ENCODE results near the gene HSPE1. TPM values are rescaled to one million over a fixed set of nuclear protein-coding genes. Genes with fewer than 3 reads are reported as not detected.

HSPE1 gene
- polyA plus RNA-seq, 2 of the 4 experiments (the other 2 are of a cell fraction), result 468 to 1,198 TPM

DNA sequence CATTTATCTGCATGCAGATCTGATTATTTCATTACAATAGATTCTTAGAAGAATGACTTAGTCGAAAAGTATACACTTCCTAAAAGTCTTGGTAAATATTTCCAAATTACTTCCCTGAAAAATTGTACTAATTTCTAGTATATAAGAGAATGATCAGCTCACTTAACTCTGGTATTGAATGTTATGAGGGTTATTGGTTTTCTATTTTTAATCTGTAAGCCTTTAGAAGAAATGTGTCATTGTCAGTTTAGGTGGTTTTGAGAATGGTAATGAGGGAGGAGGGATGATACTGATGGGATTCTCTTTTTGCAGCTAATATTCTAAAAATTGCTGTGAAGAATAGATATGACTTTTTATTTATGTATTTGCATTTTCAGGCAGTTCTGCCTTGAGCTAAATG is 39.6 kb downstream of the HSPE1 start:
- H3K4me2 ChIP-seq, result no peak overlapping the region
- ATAC-seq (no peak), DNase-seq (ENCODE audit: low read depth in 1 of 2, low spot score in 1 of 2) (no peak), FAIRE-seq (no peak)
- ChIA-PET CTCF (interaction anchor here (1.4 kb wide), 1 partner anchor 60 kb away, joined by 4 read pairs; no protein-coding TSS in a partner anchor), POLR2A (no interaction called here)
- TF ChIP-seq CBX2 (IDR thresholded peaks at IDR 0.05; ENCODE audit: borderline replicate concordance, low read depth) (no peak), RCOR1 (IDR thresholded peaks at IDR 0.05; ENCODE audit: low read depth, low read length) (no peak), RARB (CRISPR knock-in tag; IDR thresholded peaks at IDR 0.05) (no peak), RAD21 (conservative IDR thresholded peaks at IDR 0.05 in 1 of 2, IDR thresholded peaks at IDR 0.05 in 1 of 2) (no peak), TFCP2L1 (CRISPR knock-in tag; IDR thresholded peaks at IDR 0.05) (no peak)
- TF ChIP-seq, protein P1, sequence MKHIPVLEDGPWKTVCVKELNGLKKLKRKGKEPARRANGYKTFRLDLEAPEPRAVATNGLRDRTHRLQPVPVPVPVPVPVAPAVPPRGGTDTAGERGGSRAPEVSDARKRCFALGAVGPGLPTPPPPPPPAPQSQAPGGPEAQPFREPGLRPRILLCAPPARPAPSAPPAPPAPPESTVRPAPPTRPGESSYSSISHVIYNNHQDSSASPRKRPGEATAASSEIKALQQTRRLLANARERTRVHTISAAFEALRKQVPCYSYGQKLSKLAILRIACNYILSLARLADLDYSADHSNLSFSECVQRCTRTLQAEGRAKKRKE (CRISPR knock-in tag; IDR thresholded peaks at IDR 0.05; ENCODE audit: low read depth), result no peak
- no peak overlapping the region for H3K27ac ChIP-seq
- no peak overlapping the region for H3K4me3 ChIP-seq
- H3K4me1 ChIP-seq, result no peaks in the 10 kb centered on the region
- no peaks in the 10 kb centered on the region for H3K9me3 ChIP-seq
- 82% methylated on average over 1 of the region's 1 CpG for WGBS (ENCODE audit: missing lambda C conversion rate)

DNA sequence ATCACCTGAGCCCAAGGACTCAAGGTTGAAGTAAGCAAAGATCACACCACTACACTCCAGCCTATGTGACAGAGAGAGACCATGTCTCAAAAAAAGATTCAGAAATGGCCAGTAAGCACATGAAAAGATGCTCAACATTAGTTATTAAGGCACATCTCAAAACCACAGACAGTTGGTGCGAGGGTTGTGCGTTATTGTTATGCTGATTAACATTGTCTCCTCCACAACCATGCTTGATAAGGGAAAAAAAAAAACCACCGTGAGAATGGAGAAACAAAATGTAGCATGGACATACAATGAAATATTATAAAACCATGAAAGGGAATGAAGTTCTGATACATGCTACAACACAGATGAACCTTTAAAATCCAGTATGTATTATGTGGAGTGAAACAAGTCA is 43.0 kb downstream of the HSPE1 start:
- TF ChIP-seq RAD21 (conservative IDR thresholded peaks at IDR 0.05 in 1 of 2, IDR thresholded peaks at IDR 0.05 in 1 of 2), result no peak
- no peak for TF ChIP-seq HDAC2 (IDR thresholded peaks at IDR 0.05)
- no peak for TF ChIP-seq FOSL2 (IDR thresholded peaks at IDR 0.05)
- no peak for TF ChIP-seq FOSL2 (CRISPR knock-in tag; IDR thresholded peaks at IDR 0.05)
- no peak for TF ChIP-seq TFCP2L1 (CRISPR knock-in tag; IDR thresholded peaks at IDR 0.05)
- TF ChIP-seq, protein P2, sequence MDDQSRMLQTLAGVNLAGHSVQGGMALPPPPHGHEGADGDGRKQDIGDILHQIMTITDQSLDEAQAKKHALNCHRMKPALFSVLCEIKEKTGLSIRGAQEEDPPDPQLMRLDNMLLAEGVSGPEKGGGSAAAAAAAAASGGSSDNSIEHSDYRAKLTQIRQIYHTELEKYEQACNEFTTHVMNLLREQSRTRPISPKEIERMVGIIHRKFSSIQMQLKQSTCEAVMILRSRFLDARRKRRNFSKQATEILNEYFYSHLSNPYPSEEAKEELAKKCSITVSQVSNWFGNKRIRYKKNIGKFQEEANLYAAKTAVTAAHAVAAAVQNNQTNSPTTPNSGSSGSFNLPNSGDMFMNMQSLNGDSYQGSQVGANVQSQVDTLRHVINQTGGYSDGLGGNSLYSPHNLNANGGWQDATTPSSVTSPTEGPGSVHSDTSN (IDR thresholded peaks at IDR 0.05), result no peak
- no peak for TF ChIP-seq NFE2L2 (conservative IDR thresholded peaks at IDR 0.05; ENCODE audit: low read length)
- TF ChIP-seq, protein P3, sequence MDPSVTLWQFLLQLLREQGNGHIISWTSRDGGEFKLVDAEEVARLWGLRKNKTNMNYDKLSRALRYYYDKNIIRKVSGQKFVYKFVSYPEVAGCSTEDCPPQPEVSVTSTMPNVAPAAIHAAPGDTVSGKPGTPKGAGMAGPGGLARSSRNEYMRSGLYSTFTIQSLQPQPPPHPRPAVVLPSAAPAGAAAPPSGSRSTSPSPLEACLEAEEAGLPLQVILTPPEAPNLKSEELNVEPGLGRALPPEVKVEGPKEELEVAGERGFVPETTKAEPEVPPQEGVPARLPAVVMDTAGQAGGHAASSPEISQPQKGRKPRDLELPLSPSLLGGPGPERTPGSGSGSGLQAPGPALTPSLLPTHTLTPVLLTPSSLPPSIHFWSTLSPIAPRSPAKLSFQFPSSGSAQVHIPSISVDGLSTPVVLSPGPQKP (IDR thresholded peaks at IDR 0.05; ENCODE audit: low read depth, low read length), result no peak
- WGBS (ENCODE audit: missing lambda C conversion rate), result 95% methylated on average over 3 of the region's 3 CpGs
- no peak for DNase-seq (ENCODE audit: low read depth in 1 of 2, low spot score in 1 of 2)
- no peak for ATAC-seq
- Histone ChIP-seq H3K4me2 (no peak overlapping the region), H3K9me3 (no peaks in the 10 kb centered on the region), H3K27ac (no peak overlapping the region), H3K4me3 (no peak overlapping the region), H3K4me1 (no peaks in the 10 kb centered on the region)
- POLR2A ChIA-PET, result no interaction called here
- FAIRE-seq, result no peak
- CTCF ChIA-PET, result interaction anchor here (0.7 kb wide), 1 partner anchor 11 kb away, joined by 3 read pairs; no protein-coding TSS in a partner anchor

DNA sequence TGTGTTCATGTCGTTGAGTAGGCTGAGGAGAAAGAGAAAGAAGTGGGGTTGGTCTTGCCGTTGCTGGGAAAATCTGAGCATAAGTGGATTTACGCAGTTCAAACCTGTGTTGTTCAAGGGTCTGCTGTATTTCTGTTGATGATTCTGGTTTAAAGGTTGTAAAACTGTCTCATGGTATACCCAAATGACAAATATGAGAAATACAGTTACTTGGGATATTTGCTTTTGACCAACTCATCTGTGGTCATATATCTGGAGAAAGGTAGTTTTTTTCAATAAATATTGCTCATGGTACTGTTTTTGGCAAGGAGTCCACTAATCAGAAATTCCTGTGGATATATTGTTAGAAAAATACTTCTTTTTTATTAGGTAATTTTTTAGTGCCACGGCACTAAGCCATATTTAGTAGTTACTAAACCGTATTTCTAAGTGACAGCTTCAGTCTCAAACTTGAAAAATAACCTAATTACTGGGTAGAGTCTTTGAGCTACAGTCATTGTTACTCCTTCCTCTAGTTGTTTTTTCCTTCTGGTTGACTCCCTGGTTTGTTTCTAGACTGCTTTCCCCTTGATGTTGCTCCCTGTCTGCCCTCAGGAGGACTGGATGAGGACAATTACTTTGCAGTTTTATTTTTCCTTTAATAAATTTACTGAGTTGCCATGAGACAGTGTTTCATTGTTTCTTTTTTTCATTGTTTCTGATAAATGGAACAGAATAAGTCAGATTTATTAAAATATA is 47.2 kb downstream of the HSPE1 start:
- no peaks in the 10 kb centered on the region for H3K4me1 ChIP-seq
- H3K4me3 ChIP-seq, result no peak overlapping the region
- FAIRE-seq (no peak), DNase-seq (ENCODE audit: low read depth in 1 of 2, low spot score in 1 of 2) (no peak), ATAC-seq (no peak)
- no peak overlapping the region for H3K27ac ChIP-seq
- ChIA-PET CTCF (no interaction called here), POLR2A (no interaction called here)
- TF ChIP-seq EHMT2 (IDR thresholded peaks at IDR 0.05; ENCODE audit: low read depth) (no peak), MYC (IDR thresholded peaks at IDR 0.05; ENCODE audit: borderline replicate concordance, low read length) (no peak), CBX8 (IDR thresholded peaks at IDR 0.05) (no peak), POLR2AphosphoS2 (conservative IDR thresholded peaks at IDR 0.05; ENCODE audit: low read length) (no peak)
- TF ChIP-seq, protein P4, sequence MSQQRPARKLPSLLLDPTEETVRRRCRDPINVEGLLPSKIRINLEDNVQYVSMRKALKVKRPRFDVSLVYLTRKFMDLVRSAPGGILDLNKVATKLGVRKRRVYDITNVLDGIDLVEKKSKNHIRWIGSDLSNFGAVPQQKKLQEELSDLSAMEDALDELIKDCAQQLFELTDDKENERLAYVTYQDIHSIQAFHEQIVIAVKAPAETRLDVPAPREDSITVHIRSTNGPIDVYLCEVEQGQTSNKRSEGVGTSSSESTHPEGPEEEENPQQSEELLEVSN (IDR thresholded peaks at IDR 0.05; ENCODE audit: borderline replicate concordance, low read depth), result no peak
- WGBS (ENCODE audit: missing lambda C conversion rate), result 93% methylated on average over 5 of the region's 5 CpGs
- no peak overlapping the region for H3K4me2 ChIP-seq
- H3K9me3 ChIP-seq, result no peaks in the 10 kb centered on the region

All from A549 (cell line).